GM18907 (cell line): ENCODE measurements around the gene HIGD2B.
A peak's percentile ranks its signal among the peaks of the same experiment; 100 is the strongest.
"Not testable (repeated sequence)": the region's sequence is repeated elsewhere in the genome, so short reads cannot be mapped to it uniquely, and the experiment has no call there.

ENCODE experiments used
- ATAC-seq: cut with Tn5 transposase; IDR thresholded peaks from one replicate; pipeline ENCODE4 v1.9.1; 2021; ENCODE audit warnings: mild to moderate bottlenecking, moderate library complexity; ENCODE audit not compliant: unreplicated experiment

Gene HIGD2B, protein sequence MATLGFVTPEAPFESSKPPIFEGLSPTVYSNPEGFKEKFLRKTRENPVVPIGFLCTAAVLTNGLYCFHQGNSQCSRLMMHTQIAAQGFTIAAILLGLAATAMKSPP

DNA sequence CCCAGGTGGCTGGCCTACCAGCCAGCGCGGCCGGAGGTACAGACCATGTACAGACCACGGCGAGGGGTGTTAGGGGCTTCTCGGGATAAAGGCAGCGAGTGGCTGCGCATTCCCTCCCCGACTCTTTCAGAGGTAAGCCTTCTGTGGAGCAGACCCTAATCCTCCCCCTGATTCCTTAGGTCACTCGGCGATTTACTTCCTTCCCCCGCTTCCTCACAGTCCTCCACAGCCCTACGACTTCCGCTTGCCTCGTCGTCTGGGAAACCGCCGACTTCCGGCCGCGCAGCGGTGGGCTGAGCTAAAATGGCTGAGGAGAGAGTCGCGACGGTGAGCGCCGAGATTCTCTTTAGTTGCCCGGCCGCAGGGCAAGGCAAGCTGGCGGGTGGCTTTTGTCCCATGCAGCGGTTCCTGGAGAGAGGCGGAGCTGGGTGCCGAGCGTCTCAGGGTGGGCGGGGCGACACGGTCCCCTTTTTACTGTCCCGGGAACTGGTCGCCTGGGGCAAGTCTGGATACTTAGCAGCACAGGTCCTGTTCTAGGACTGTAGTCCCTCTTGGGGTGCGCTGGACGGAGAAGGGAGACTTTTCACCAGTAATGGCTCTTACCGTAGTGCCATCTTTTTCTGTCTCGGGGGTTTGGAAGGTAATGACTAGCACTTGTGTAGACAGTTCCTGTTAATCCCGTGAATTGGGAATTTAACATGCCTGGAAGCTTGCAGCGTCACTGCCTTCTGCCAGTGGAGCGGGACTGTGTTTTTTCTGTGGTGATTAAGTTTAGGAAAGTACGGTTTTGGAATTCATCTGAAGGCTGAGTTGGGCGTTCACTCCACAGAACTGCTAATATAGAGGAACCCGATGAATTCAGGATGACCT lies at the start of gene HIGD2B, which contains the start of gene BBS4:
TSS of gene HIGD2B (minus strand) at position 258 of the 870 bp plus-strand sequence. CDS start 9,808 bp downstream, outside the sequence.
TSS of gene BBS4 (plus strand) at position 283 of the 870 bp plus-strand sequence. CDS start at position 304, 21 bp downstream.
- peak; percentile 94 for ATAC-seq

DNA sequence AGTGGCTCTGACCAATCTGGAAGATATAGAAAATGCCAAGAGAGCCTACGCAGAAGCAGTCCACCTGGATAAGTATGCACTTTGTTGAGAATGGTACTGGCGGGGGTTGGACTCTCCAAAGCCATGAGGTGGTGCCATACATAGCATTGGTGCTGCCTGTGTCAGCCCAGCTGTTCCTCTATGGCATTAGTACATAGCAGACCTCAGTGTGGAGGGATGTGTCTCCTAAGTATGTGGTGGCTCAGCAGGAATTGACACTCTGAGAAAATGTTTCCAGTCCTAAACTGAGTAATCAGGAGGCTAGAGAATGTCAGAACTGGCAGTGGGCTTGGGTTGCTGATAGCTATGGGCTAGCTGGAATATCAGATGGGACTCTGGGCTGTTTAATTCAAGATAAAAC lies 49.1 kb upstream of the HIGD2B start:
- ATAC-seq, result no peak

DNA sequence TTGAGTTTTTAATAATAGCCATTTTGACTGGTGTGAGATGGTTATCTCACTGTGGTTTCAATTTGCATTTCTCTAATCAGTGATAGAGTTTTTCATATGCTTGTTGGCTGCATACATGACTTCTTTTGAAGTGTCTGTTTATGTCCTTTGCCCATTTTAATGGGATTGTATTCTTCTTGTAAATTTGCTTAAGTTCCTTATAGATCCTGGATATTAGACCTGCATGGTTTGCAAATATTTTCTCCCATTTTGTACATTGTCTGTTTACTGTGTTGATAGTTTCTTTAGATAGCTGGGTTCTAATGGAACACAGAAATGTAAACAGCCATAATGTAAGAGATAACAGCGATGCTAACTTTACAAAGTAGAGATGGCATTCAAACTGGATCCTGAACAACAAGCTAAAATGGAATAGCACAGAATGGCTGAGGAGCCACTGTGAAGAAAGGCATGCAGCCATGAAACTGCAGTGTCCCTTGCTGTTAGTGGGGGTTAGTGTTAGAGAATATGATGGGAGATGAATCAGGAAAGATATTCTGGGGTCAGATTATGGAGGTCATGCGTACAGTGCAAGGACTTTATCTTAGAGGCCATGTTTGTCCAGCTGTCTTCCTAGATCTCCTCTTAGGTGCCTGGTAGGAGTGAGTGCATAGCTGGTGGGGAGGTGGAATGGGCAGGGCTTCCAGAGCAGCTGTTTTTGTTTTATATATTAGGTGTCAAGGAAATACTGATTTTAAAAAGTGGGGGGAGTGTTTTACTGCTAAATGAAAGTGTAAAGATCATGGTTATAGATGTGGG lies 48.2 kb upstream of the HIGD2B start:
- ATAC-seq, result no peak

DNA sequence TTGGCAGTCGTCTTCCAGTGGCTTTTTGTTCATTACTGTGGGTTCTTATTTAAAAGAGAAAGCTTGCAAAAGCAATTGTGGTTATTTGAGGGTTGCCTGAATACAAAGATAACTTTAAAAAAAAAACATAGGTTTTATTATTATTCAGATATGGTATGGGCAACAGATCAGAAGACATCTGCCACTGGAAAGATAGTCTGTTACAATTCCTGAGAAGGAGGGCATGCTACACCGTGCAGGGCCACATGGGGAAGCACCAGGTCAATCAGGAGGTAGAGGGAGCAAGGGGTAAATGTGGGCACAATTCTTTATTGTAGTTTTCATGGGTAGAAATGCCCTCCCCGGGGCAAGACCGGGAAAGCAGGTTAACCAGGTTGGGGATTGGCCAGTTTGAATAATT lies 46.5 kb upstream of the HIGD2B start:
- no peak for ATAC-seq

DNA sequence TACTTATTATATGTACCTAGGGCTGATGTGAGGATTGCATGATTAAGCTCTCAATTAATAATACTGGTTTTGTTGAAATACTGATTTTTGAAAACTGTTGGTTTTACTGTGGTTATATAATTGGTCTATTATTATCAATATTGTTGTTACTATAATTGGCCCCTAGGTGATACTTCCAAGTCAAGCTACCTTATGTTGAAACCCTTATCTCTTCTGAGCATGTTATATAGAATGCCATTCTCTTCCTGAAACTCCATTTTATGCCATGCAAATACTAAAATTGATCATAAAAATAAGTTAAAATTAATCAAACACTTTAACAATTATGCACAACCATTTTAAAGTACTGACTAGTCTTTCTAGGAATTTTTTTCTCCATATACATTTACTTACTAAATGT lies 46.1 kb upstream of the HIGD2B start:
- ATAC-seq, result no peak

DNA sequence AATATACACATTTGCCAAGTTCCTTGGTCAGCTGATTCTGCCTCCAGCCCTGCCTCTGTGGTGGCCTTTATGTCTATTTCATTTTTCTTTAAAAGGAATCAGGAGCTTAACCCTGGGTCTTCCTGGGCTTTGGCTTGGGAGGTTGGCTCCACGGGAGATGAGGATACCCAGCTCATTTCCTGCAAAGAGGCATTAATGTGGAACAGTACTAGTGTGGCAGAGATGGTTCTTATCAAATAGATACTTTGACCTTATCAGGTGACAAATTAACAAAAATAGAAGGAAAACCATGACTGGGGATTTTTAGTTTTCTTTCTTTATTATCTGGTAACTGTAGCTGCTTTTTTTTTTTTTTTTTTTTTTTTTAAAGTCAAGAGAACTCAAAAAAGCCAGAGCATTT lies 42.8 kb upstream of the HIGD2B start:
- ATAC-seq, result no peak

GRCh38 chr15:72728249-72728648 lies 42.3 kb upstream of the HIGD2B start:
- not testable (repeated sequence) for ATAC-seq

DNA sequence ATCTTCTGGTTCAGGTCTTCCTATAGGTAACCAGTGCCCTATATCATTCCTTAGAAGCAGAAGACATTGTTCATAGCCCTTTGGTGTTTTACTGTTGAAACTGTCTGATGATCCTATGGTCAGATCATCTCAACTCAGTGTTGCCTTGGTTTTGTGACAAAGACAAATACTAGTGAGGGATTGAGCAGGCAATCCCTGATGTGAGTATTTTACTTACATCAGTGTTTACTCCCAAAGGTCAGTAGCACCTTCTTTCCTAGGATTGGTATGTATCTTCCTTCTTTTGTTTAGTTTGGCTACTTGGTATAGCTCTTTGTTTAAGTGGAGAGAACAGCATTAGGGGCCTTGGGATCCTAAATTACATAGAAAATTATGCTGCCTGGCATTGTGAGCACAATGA lies 41.2 kb upstream of the HIGD2B start:
- ATAC-seq, result no peak

DNA sequence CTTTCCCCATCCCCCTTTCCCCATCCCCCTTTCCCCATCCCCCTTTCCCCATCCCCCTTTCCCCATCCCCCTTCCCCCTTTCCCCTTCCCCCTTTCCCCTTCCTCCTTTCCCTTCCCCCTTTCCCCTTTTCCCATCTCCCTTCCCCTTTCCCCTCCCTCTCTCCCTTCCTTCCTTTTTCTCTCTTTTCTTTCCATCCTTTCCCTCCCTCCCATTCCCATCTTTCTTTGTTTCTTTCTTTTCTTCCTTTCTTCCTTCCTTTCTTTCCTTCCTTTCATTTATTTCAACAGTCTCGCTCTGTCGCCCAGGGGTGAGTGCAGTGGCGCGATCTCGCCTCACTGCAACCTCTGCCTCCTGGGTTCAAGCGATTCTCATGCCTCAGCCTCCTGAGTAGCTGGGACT lies 39.9 kb upstream of the HIGD2B start:
- ATAC-seq, result not testable (repeated sequence)

GRCh38 chr15:72725446-72725845 lies 39.5 kb upstream of the HIGD2B start:
- ATAC-seq, result no peak

DNA sequence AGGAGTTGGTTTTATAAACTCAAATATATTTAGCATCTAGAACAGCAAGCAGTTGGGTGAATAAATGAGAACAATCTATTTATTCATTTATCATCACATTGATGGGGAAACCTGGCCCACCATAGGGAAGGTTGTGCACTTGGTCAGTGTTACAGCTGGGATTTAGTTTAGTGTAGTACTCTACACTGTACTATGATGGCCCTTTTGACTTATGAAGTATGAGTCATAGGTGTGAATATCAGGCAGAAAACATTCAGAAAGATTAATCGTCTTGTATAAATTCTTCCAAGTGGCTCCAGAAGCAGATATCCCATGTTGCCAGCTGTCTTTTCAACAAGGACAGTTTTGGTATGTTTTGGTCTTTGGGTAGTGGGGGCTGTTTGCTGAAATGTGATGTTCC lies 38.0 kb upstream of the HIGD2B start:
- no peak for ATAC-seq

- ATAC-seq, result no peak
Observed at GRCh38 chr15:72722071-72722696, 36.2 kb upstream of the HIGD2B start.

DNA sequence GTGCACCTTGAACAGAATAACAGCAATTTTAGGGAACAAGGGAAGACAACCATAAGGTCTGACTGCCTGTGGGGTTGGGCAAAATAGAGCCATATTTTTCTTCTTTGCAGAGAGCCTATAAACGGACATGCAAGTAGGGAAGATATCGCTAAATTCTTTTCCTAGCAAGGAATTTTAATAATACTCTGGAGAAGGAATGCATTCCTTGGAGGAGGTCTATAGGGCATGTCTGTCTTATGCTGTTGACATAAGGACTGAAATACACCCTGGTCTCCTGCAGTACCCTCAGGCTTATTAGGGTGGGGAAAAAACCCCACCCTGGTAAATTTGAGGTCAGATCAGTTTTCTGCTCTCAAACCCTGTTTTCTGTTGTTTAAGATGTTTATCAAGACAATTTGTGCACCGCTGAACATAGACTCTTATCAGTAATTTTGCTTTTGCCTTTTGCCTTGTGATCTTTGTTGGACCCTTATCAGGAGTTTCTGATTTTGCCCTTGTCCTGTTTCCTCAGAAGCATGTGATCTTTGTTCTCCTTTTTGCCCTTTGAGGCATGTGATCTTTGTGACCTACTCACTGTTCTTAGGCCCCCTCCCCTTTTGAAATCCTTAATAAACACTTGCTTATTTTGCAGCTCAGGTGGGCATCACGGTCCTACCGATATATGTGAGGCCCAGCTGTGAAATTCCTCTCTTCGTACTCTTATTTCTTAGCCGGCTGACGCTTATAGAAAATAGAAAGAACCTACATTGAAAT lies 22.7 kb upstream of the HIGD2B start:
- ATAC-seq, result not testable (repeated sequence)

- ATAC-seq, result no peak
Observed at GRCh38 chr15:72706266-72706665, 20.3 kb upstream of the HIGD2B start.

GRCh38 chr15:72700076-72700475 lies 14.1 kb upstream of the HIGD2B start:
- no peak for ATAC-seq

DNA sequence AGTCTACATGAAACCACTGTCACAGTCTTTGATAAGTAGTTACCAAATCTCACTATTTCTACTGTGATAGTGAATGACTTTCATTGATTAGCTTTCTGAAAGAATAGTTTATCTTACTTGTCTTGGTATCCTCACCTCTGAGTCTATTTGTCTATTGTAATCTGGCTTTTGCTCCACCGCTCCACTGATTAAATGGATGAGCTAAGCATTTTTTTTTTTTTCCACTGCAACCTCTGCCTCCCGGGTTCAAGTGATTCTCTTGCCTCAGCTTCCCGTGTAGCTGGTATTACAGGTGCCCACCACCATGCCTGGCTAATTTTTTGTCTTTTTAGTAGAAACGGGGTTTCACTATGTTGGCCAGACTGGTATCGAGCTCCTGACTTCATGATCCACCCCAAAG lies 13.0 kb upstream of the HIGD2B start:
- ATAC-seq, result no peak

GRCh38 chr15:72690938-72691337 lies 5.0 kb upstream of the HIGD2B start:
- no peak for ATAC-seq

GRCh38 chr15:72688697-72689096 lies 2.7 kb upstream of the HIGD2B start:
- no peak for ATAC-seq

GRCh38 chr15:72685301-72685924 lies 569 bp downstream of the HIGD2B start:
- ATAC-seq, result peak; percentile 6

- no peak for ATAC-seq
Observed at GRCh38 chr15:72682772-72683171, 3.2 kb downstream of the HIGD2B start.
